Tibial nerve (tissue), 4 donors: ENCODE measurements around the gene PROCR.

Experiments used
- CTCF ChIP-seq, 5 experiments: fragments of 200-600 bp in 3 of 5; fragments of 450-650 bp in 2 of 5; sonication (generic) in 3 of 5; IDR thresholded peaks; one replicate each; pipeline ENCODE4 v1.5.1; 2016 to 2019; ENCODE audit warnings: antibody characterized with exemption in 5 of 5, mild to moderate bottlenecking in 3 of 5, moderate library complexity in 2 of 5
- EP300 ChIP-seq, 2 donors: sonication (generic); formaldehyde crosslinking; IDR thresholded peaks; one replicate each; pipeline ENCODE4 v1.6.1; 2017; ENCODE audit warnings: antibody characterized with exemption in 2 of 2, mild to moderate bottlenecking in 1 of 2
- POLR2A ChIP-seq, 2 donors: fragments of 450-650 bp; IDR thresholded peaks; one replicate each; pipeline ENCODE4 v1.6.1; 2017; ENCODE audit warnings: antibody characterized with exemption in 2 of 2, mild to moderate bottlenecking in 2 of 2, moderate library complexity in 2 of 2

GRCh38 chr20:35134880-35135279, 37.0 kb upstream of the PROCR start:
- TF ChIP-seq CTCF (IDR thresholded peaks at IDR 0.05) (no peak), POLR2A (IDR thresholded peaks at IDR 0.05) (no peak), EP300 (IDR thresholded peaks at IDR 0.05) (no peak)
